HEK293 (cell line): Measurements from ENCODE around the gene HOXD1.

Source experiments
- KLF1 ChIP-seq: fragments of 450-650 bp; formaldehyde crosslinking; IDR thresholded peaks from 2 replicates; pipeline ENCODE4 v1.5.1; 2016; ENCODE audit warnings: missing biosample characterization, missing genetic modification characterization
- KLF16 ChIP-seq: fragments of 450-650 bp; formaldehyde crosslinking; IDR thresholded peaks from 2 replicates; pipeline ENCODE4 v1.5.1; 2017; ENCODE audit warnings: missing biosample characterization, missing genetic modification characterization
- KLF7 ChIP-seq: fragments of 450-650 bp; formaldehyde crosslinking; IDR thresholded peaks from 2 replicates; pipeline ENCODE4 v1.5.1; 2016; ENCODE audit warnings: missing biosample characterization, missing genetic modification characterization, borderline replicate concordance
- MYNN ChIP-seq: fragments of 450-650 bp; formaldehyde crosslinking; IDR thresholded peaks from 2 replicates; pipeline ENCODE4 v1.5.1; 2016; ENCODE audit warnings: missing biosample characterization, missing genetic modification characterization, borderline replicate concordance
- SALL2 ChIP-seq: fragments of 450-650 bp; formaldehyde crosslinking; IDR thresholded peaks from 2 replicates; pipeline ENCODE4 v1.5.0; 2017; ENCODE audit warnings: missing biosample characterization, mild to moderate bottlenecking, missing genetic modification characterization, borderline replicate concordance
- YY1 ChIP-seq: fragments of 450-650 bp; formaldehyde crosslinking; IDR thresholded peaks from 2 replicates; pipeline ENCODE4 v1.5.1; 2018; ENCODE audit warnings: missing biosample characterization, missing genetic modification characterization
- ZNF274 ChIP-seq, 2 experiments: fragments of 200-500 bp in 1 of 2; fragments of 450-650 bp in 1 of 2; sonication (Bioruptor generic) in 1 of 2; formaldehyde crosslinking in 1 of 2; IDR thresholded peaks; 2 replicates each; pipeline versions ENCODE4 v1.5.1 to v1.6.1; 2014 to 2016; ENCODE audit warnings: borderline replicate concordance in 1 of 2, inconsistent platforms in 1 of 2, low read length in 1 of 2, missing biosample characterization in 1 of 2, missing genetic modification characterization in 1 of 2
- ZNF530 ChIP-seq: fragments of 450-650 bp; formaldehyde crosslinking; IDR thresholded peaks from 2 replicates; pipeline ENCODE4 v1.5.1; 2016; ENCODE audit warnings: low read depth, missing biosample characterization, missing genetic modification characterization
- TF ChIP-seq, protein P1 (sequence below): fragments of 450-650 bp; formaldehyde crosslinking; IDR thresholded peaks from 2 replicates; pipeline ENCODE4 v1.5.1; 2016; ENCODE audit warnings: missing biosample characterization, missing genetic modification characterization

DNA sequence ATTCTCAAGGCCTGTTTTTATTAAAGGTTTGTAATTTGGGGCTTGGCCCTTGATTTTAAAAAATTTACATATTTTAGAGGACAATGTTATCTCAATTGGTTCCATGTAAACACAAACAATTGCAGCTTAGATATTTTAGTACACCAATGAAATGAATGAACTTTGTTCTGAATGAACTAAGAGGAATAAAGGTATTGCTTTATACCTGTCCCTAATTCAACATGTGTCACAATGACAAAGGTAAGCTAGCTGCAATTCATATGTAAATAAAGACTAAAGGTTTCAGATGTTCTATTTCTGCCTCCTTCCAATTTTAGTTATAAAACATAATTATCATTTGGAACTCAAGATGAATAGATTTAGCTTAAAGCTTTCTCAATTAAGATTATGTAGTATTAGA lies 11.4 kb downstream of the HOXD1 start:
- TF ChIP-seq, protein P1, sequence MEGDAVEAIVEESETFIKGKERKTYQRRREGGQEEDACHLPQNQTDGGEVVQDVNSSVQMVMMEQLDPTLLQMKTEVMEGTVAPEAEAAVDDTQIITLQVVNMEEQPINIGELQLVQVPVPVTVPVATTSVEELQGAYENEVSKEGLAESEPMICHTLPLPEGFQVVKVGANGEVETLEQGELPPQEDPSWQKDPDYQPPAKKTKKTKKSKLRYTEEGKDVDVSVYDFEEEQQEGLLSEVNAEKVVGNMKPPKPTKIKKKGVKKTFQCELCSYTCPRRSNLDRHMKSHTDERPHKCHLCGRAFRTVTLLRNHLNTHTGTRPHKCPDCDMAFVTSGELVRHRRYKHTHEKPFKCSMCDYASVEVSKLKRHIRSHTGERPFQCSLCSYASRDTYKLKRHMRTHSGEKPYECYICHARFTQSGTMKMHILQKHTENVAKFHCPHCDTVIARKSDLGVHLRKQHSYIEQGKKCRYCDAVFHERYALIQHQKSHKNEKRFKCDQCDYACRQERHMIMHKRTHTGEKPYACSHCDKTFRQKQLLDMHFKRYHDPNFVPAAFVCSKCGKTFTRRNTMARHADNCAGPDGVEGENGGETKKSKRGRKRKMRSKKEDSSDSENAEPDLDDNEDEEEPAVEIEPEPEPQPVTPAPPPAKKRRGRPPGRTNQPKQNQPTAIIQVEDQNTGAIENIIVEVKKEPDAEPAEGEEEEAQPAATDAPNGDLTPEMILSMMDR, result no peak
- TF ChIP-seq SALL2 (tag by site-specific recombination) (no peak), KLF7 (tag by site-specific recombination) (no peak), KLF16 (tag by site-specific recombination) (no peak), KLF1 (tag by site-specific recombination) (no peak), ZNF274 (IDR thresholded peaks at IDR 0.05; ENCODE audit: low read length) (no peak), ZNF274 (tag by site-specific recombination; IDR thresholded peaks at IDR 0.05; ENCODE audit: borderline replicate concordance) (no peak), YY1 (tag by site-specific recombination) (no peak), ZNF530 (tag by site-specific recombination) (no peak), MYNN (tag by site-specific recombination) (no peak)
